ENCODE measurements around the gene TPRG1L.
"Not testable (repeated sequence)": the region's sequence is repeated elsewhere in the genome, so short reads cannot be mapped to it uniquely, and the experiment has no call there.

The TPRG1L gene

GRCh38 chr1:3609016-3609768 lies 15.6 kb upstream of the TPRG1L start:
- no peak for DNase-seq (ENCODE audit: low read depth in 2 of 2)

- DNase-seq (ENCODE audit: low read depth in 2 of 2), result no peak
Observed at GRCh38 chr1:3609769-3610526, 14.9 kb upstream of the TPRG1L start.

GRCh38 chr1:3610527-3611169 lies 14.2 kb upstream of the TPRG1L start:
- no peak for DNase-seq (ENCODE audit: low read depth in 2 of 2)

GRCh38 chr1:3611170-3612019 lies 13.4 kb upstream of the TPRG1L start, which contains the start of gene MEGF6:
MEGF6 (minus strand) TSS chr1:3611508; CDS start chr1:3611268, 240 bp downstream.
- peak in 1 of 2 donors; percentile 28 for DNase-seq (ENCODE audit: low read depth in 2 of 2)

- DNase-seq (ENCODE audit: low read depth in 2 of 2), result no peak
Observed at GRCh38 chr1:3612123-3612522, 12.7 kb upstream of the TPRG1L start.

GRCh38 chr1:3614755-3615742 lies 9.8 kb upstream of the TPRG1L start:
- DNase-seq (ENCODE audit: low read depth in 2 of 2), result no peak

GRCh38 chr1:3616861-3617260 lies 8.0 kb upstream of the TPRG1L start:
- no peak for DNase-seq (ENCODE audit: low read depth in 2 of 2)

- no peak for DNase-seq (ENCODE audit: low read depth in 2 of 2)
Observed at GRCh38 chr1:3617806-3618345, 6.9 kb upstream of the TPRG1L start.

GRCh38 chr1:3618531-3618880 lies 6.3 kb upstream of the TPRG1L start:
- no peak for DNase-seq (ENCODE audit: low read depth in 2 of 2)

- DNase-seq (ENCODE audit: low read depth in 2 of 2), result peak; percentile 55
Observed at GRCh38 chr1:3618881-3619671, 5.7 kb upstream of the TPRG1L start.

- DNase-seq (ENCODE audit: low read depth in 2 of 2), result no peak
Observed at GRCh38 chr1:3620708-3621107, 4.1 kb upstream of the TPRG1L start.

- DNase-seq (ENCODE audit: low read depth in 2 of 2), result not testable (repeated sequence)
Observed at GRCh38 chr1:3621151-3621671, 3.6 kb upstream of the TPRG1L start.

- not testable (repeated sequence) for DNase-seq (ENCODE audit: low read depth in 2 of 2)
Observed at GRCh38 chr1:3622102-3622501, 2.7 kb upstream of the TPRG1L start.

GRCh38 chr1:3623441-3624199 lies 1.2 kb upstream of the TPRG1L start:
- no peak for DNase-seq (ENCODE audit: low read depth in 2 of 2)

- DNase-seq (ENCODE audit: low read depth in 2 of 2), result no peak
Observed at GRCh38 chr1:3625151-3625907, 514 bp downstream of the TPRG1L start.

- no peak for DNase-seq (ENCODE audit: low read depth in 2 of 2)
Observed at GRCh38 chr1:3626025-3626424, 1.2 kb downstream of the TPRG1L start.

GRCh38 chr1:3627515-3628253 lies 2.9 kb downstream of the TPRG1L start:
- no peak for DNase-seq (ENCODE audit: low read depth in 2 of 2)

Measured in stimulated activated CD8-positive, alpha-beta memory T cell treated with anti-CD3 and anti-CD28 coated beads, Interleukin-7, amount 100 ng/mL, for 1 hour (primary cell).